Uterus (tissue), 2 donors: ENCODE results near the gene KIF1A.
"Not testable (repeated sequence)": the region's sequence is repeated elsewhere in the genome, so short reads cannot be mapped to it uniquely, and the experiment has no call there.

Experiments used
- POLR2A ChIP-seq, 2 donors: fragments of 450-650 bp; IDR thresholded peaks; one replicate each; pipeline ENCODE4 v1.6.1; 2016; ENCODE audit warnings: antibody characterized with exemption in 2 of 2, mild to moderate bottlenecking in 1 of 2, moderate library complexity in 1 of 2
- TF ChIP-seq, protein P1 (sequence below), 4 experiments: fragments of 200-600 bp in 2 of 4; fragments of 450-650 bp in 2 of 4; sonication (generic) in 2 of 4; IDR thresholded peaks; one replicate each; pipeline ENCODE4 v1.5.1; 2016 to 2019; ENCODE audit warnings: antibody characterized with exemption in 4 of 4, mild to moderate bottlenecking in 2 of 4, moderate library complexity in 1 of 4

DNA sequence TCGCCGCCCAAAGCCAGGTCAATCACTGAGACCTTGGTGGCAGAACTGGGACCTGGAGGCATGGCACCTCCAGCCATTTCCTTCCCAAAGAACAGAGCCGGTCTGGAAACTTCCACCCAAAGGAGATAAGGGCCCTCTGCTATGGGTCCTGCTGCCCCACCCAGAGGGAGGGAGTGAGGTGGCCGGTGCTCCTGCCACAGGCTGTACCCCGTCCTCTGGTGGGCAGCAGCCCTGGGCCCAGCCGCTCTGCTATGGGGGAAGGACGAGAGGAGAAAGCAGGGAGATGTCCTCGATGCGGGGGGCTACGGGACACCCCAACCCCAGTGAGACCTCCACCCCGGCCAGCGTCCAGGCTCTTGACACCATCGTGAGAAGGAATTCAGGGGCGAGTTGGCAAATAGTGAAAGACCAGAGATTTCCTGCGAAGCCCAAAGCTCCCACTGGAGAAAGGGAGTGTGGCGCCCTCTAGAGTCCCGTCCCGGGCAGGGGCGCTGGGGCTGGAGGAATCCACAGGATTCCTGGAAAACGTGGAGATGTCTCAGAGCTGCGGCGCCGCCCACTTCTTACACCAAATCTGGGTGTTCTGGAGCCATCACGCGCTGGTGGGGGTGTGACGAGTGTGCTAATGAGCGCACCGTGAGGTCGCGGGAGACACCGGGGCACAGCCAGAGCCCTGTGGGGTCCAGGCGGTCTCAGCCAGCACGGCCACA lies 121.0 kb downstream of the KIF1A start:
- TF ChIP-seq, protein P1, sequence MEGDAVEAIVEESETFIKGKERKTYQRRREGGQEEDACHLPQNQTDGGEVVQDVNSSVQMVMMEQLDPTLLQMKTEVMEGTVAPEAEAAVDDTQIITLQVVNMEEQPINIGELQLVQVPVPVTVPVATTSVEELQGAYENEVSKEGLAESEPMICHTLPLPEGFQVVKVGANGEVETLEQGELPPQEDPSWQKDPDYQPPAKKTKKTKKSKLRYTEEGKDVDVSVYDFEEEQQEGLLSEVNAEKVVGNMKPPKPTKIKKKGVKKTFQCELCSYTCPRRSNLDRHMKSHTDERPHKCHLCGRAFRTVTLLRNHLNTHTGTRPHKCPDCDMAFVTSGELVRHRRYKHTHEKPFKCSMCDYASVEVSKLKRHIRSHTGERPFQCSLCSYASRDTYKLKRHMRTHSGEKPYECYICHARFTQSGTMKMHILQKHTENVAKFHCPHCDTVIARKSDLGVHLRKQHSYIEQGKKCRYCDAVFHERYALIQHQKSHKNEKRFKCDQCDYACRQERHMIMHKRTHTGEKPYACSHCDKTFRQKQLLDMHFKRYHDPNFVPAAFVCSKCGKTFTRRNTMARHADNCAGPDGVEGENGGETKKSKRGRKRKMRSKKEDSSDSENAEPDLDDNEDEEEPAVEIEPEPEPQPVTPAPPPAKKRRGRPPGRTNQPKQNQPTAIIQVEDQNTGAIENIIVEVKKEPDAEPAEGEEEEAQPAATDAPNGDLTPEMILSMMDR (IDR thresholded peaks at IDR 0.05) = not testable (repeated sequence)
- TF ChIP-seq POLR2A (IDR thresholded peaks at IDR 0.05) = not testable (repeated sequence)
